ENCODE data around the gene VAV3. TPM values are rescaled to one million over a fixed set of nuclear protein-coding genes. Genes with fewer than 3 reads are reported as not detected.

The VAV3 gene
- total RNA-seq, 2 donors from 2014 or later = 18.4 to 21.4 TPM

- H3K4me3 ChIP-seq = no peak overlapping the region
- no peaks in the 10 kb centered on the region for H3K27me3 ChIP-seq
- no peaks in the 10 kb centered on the region for H3K36me3 ChIP-seq (replicated peaks in 1 of 2; ENCODE audit: insufficient read depth in 1 of 2, low read depth in 2 of 2)
- H3K27ac ChIP-seq = no peak overlapping the region
- no peak for TF ChIP-seq POLR2A (IDR thresholded peaks at IDR 0.05)
- TF ChIP-seq CTCF (IDR thresholded peaks at IDR 0.05) = no peak
- H3K4me1 ChIP-seq = no peaks in the 10 kb centered on the region
- intact Hi-C loops (cut with DNase I) = no loop called here
- ATAC-seq (no peak), DNase-seq (no peak)
- 35 to 56% methylated on average over 3 of the region's 3 CpGs for WGBS, 2 donors
- H3K9me3 ChIP-seq = no peaks in the 10 kb centered on the region
Measured at GRCh38 chr1:107600607-107601160, 364.3 kb downstream of the VAV3 start.

- DNase-seq (no peak), ATAC-seq (no peak)
- no peaks in the 10 kb centered on the region for H3K4me1 ChIP-seq
- no peaks in the 10 kb centered on the region for H3K9me3 ChIP-seq
- intact Hi-C loops (cut with DNase I) = no loop called here
- WGBS, 2 donors = 53 to 54% methylated on average over 3 of the region's 3 CpGs
- no peak for TF ChIP-seq CTCF (IDR thresholded peaks at IDR 0.05)
- no peak for TF ChIP-seq POLR2A (IDR thresholded peaks at IDR 0.05)
- no peak overlapping the region for H3K27ac ChIP-seq
- H3K4me3 ChIP-seq = no peak overlapping the region
- no peaks in the 10 kb centered on the region for H3K36me3 ChIP-seq (replicated peaks in 1 of 2; ENCODE audit: insufficient read depth in 1 of 2, low read depth in 2 of 2)
- no peaks in the 10 kb centered on the region for H3K27me3 ChIP-seq
Measured at GRCh38 chr1:107599220-107599619, 365.8 kb downstream of the VAV3 start.

GRCh38 chr1:107597290-107597689 lies 367.7 kb downstream of the VAV3 start:
- TF ChIP-seq CTCF (IDR thresholded peaks at IDR 0.05) (no peak), POLR2A (IDR thresholded peaks at IDR 0.05) (no peak)
- Histone ChIP-seq H3K27ac (no peak overlapping the region), H3K9me3 (no peaks in the 10 kb centered on the region), H3K4me3 (no peak overlapping the region), H3K4me1 (no peaks in the 10 kb centered on the region), H3K36me3 (replicated peaks in 1 of 2; ENCODE audit: insufficient read depth in 1 of 2, low read depth in 2 of 2) (no peaks in the 10 kb centered on the region), H3K27me3 (no peaks in the 10 kb centered on the region)
- intact Hi-C loops (cut with DNase I) = no loop called here
- DNase-seq (no peak), ATAC-seq (no peak)

GRCh38 chr1:107594536-107594935 lies 370.4 kb downstream of the VAV3 start:
- no peak overlapping the region for H3K4me3 ChIP-seq
- H3K9me3 ChIP-seq = no peaks in the 10 kb centered on the region
- 59 to 88% methylated on average over 1 of the region's 1 CpG for WGBS, 2 donors
- intact Hi-C loops (cut with DNase I) = no loop called here
- H3K36me3 ChIP-seq (replicated peaks in 1 of 2; ENCODE audit: insufficient read depth in 1 of 2, low read depth in 2 of 2) = no peaks in the 10 kb centered on the region
- peaks cover 4% of the 10 kb centered on the region for H3K4me1 ChIP-seq
- TF ChIP-seq CTCF (IDR thresholded peaks at IDR 0.05) = no peak
- DNase-seq = no peak
- ATAC-seq = no peak
- H3K27me3 ChIP-seq = no peaks in the 10 kb centered on the region
- H3K27ac ChIP-seq = no peak overlapping the region

GRCh38 chr1:107593501-107594209 lies 371.3 kb downstream of the VAV3 start:
- Histone ChIP-seq H3K27ac (no peak overlapping the region), H3K27me3 (no peaks in the 10 kb centered on the region), H3K4me1 (peaks cover 4% of the 10 kb centered on the region), H3K36me3 (replicated peaks in 1 of 2; ENCODE audit: insufficient read depth in 1 of 2, low read depth in 2 of 2) (no peaks in the 10 kb centered on the region), H3K4me3 (no peak overlapping the region), H3K9me3 (no peaks in the 10 kb centered on the region)
- intact Hi-C loops (cut with DNase I) = no loop called here
- TF ChIP-seq CTCF (IDR thresholded peaks at IDR 0.05) (no peak), POLR2A (IDR thresholded peaks at IDR 0.05) (no peak)
- WGBS, 2 donors = 26 to 29% methylated on average over 2 of the region's 2 CpGs
- no peak for DNase-seq
- ATAC-seq = no peak

All from body of pancreas (tissue), 4 donors.